C4-2B (cell line): ENCODE results near the gene FCGR2B.
"Not testable (repeated sequence)": the region's sequence is repeated elsewhere in the genome, so short reads cannot be mapped to it uniquely, and the experiment has no call there.

ENCODE experiments used
- CTCF ChIP-seq: fragments of 450-650 bp; conservative IDR thresholded peaks from 2 replicates; pipeline ENCODE4 v1.5.1; 2017; ENCODE audit warnings: mild to moderate bottlenecking
- ZFX ChIP-seq: fragments of 450-650 bp; IDR thresholded peaks from 2 replicates; pipeline ENCODE4 v1.6.1; 2017

GRCh38 chr1:161661660-161662311, 1.2 kb upstream of the FCGR2B start:
- TF ChIP-seq CTCF, ZFX: not testable (repeated sequence)
